ENCODE measurements around the gene SLC66A2.

SLC66A2 gene

GRCh38 chr18:79857082-79857671 lies 94.3 kb downstream of the SLC66A2 start:
- TF ChIP-seq CTCF (IDR thresholded peaks at IDR 0.05), result no peak
- Histone ChIP-seq H3K4me1 (no peaks in the 10 kb centered on the region), H3K27me3 (ENCODE audit: control insufficient read depth, insufficient read depth, low read length) (no peaks in the 10 kb centered on the region), H3K4me3 (ENCODE audit: low read depth, low read length) (no peak overlapping the region), H2AFZ (no peak overlapping the region), H3K4me2 (ENCODE audit: low read length) (no peak overlapping the region), H3K36me3 (ENCODE audit: control insufficient read depth, insufficient read depth, low read length) (no peaks in the 10 kb centered on the region), H3K9ac (no peak overlapping the region), H3K9me3 (ENCODE audit: control insufficient read depth, low read length) (no peaks in the 10 kb centered on the region), H3K79me2 (no peaks in the 10 kb centered on the region), H3K27ac (no peak overlapping the region)

GRCh38 chr18:79856119-79857007 lies 95.1 kb downstream of the SLC66A2 start:
- Histone ChIP-seq H3K9ac (no peak overlapping the region), H3K4me1 (no peaks in the 10 kb centered on the region), H2AFZ (no peak overlapping the region), H3K9me3 (ENCODE audit: control insufficient read depth, low read length) (no peaks in the 10 kb centered on the region), H3K79me2 (no peaks in the 10 kb centered on the region), H3K4me2 (ENCODE audit: low read length) (no peak overlapping the region), H3K36me3 (ENCODE audit: control insufficient read depth, insufficient read depth, low read length) (no peaks in the 10 kb centered on the region), H3K27me3 (ENCODE audit: control insufficient read depth, insufficient read depth, low read length) (no peaks in the 10 kb centered on the region), H3K4me3 (ENCODE audit: low read depth, low read length) (no peak overlapping the region), H3K27ac (no peak overlapping the region)
- no peak for TF ChIP-seq CTCF (IDR thresholded peaks at IDR 0.05)

GRCh38 chr18:79855147-79855933 lies 96.1 kb downstream of the SLC66A2 start:
- TF ChIP-seq CTCF (IDR thresholded peaks at IDR 0.05), result no peak
- no peaks in the 10 kb centered on the region for H3K9me3 ChIP-seq (ENCODE audit: control insufficient read depth, low read length)
- no peak overlapping the region for H3K4me2 ChIP-seq (ENCODE audit: low read length)
- no peak overlapping the region for H3K9ac ChIP-seq
- no peak overlapping the region for H3K27ac ChIP-seq
- H3K36me3 ChIP-seq (ENCODE audit: control insufficient read depth, insufficient read depth, low read length), result no peaks in the 10 kb centered on the region
- no peaks in the 10 kb centered on the region for H3K4me1 ChIP-seq
- no peak overlapping the region for H2AFZ ChIP-seq
- H3K27me3 ChIP-seq (ENCODE audit: control insufficient read depth, insufficient read depth, low read length), result no peaks in the 10 kb centered on the region
- H3K4me3 ChIP-seq (ENCODE audit: low read depth, low read length), result no peak overlapping the region
- no peaks in the 10 kb centered on the region for H3K79me2 ChIP-seq

GRCh38 chr18:79853993-79854364 lies 97.5 kb downstream of the SLC66A2 start:
- H2AFZ ChIP-seq, result no peak overlapping the region
- no peaks in the 10 kb centered on the region for H3K27me3 ChIP-seq (ENCODE audit: control insufficient read depth, insufficient read depth, low read length)
- H3K36me3 ChIP-seq (ENCODE audit: control insufficient read depth, insufficient read depth, low read length), result no peaks in the 10 kb centered on the region
- H3K4me2 ChIP-seq (ENCODE audit: low read length), result no peak overlapping the region
- TF ChIP-seq CTCF (IDR thresholded peaks at IDR 0.05), result no peak
- no peaks in the 10 kb centered on the region for H3K9me3 ChIP-seq (ENCODE audit: control insufficient read depth, low read length)
- no peaks in the 10 kb centered on the region for H3K4me1 ChIP-seq
- no peak overlapping the region for H3K27ac ChIP-seq
- H3K79me2 ChIP-seq, result no peaks in the 10 kb centered on the region
- H3K4me3 ChIP-seq (ENCODE audit: low read depth, low read length), result no peak overlapping the region
- no peak overlapping the region for H3K9ac ChIP-seq

Measured in parathyroid adenoma (tissue), 2 donors.